ENCODE results near the gene RUNX2.
"Not testable (repeated sequence)": the region's sequence is repeated elsewhere in the genome, so short reads cannot be mapped to it uniquely, and the experiment has no call there.

RUNX2 gene

DNA sequence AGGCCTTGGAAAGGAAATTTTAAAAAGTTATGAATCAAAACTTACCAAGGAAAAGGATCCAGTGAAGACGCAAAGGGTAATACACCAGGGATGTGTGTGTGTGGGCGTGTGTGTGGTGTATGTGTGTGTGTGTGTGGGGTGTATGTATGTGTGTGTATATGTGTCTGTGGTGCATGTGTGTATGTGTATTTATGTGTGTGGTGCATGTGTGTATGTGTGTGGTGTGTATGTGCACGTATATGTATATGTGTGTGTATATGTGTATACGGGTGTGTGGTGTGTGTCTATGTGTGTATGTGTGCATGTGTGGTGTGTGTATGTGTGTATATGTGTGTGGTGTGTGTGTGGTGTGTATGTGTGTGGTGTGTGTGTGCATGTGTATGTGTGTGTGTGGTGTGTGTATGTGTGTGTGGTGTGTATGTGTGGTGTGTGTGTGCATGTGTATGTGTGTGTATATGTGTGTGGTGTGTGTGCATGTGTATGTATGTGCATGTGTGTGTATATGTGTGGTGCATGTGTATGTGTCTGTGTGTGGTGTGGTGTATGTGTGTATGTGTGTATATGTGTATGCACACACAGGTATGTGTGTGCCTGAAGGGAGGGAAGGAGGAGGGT lies 225.7 kb downstream of the RUNX2 start:
- Mint-ChIP-seq H3K27me3 (peaks cover 2% of the 10 kb centered on the region), H3K9me3 (no peaks in the 10 kb centered on the region), H3K36me3 (ENCODE audit: low read depth) (peaks cover 5% of the 10 kb centered on the region), H3K27ac (no peak overlapping the region), H3K4me1 (peaks cover 23% of the 10 kb centered on the region), H3K4me3 (no peak overlapping the region)
- DNase-seq (no peak), ATAC-seq (no peak)

DNA sequence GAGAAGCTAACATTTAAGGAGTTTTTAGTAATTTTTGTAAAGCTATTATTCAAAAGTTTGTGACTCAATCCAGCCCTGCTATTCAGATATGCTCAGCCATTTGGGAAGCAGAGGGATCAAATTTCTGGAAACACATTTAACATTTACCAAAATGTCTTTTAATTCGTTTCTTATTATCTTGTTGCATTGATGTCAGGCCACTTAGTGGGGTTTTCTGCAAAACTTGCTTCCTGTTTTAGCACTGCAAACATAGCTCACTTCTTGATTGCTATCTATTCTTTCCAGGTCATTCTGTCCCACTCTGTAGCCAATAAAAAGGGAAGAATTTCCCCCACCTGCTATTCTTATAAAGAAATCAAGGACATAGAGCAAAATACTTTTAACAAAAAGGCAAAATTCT lies 226.5 kb downstream of the RUNX2 start:
- Mint-ChIP-seq H3K9me3 (peaks cover 5% of the 10 kb centered on the region), H3K4me3 (no peak overlapping the region), H3K27ac (no peak overlapping the region), H3K36me3 (ENCODE audit: low read depth) (peaks cover 5% of the 10 kb centered on the region), H3K4me1 (peaks cover 30% of the 10 kb centered on the region), H3K27me3 (peaks cover 2% of the 10 kb centered on the region)
- DNase-seq (no peak), ATAC-seq (no peak)

DNA sequence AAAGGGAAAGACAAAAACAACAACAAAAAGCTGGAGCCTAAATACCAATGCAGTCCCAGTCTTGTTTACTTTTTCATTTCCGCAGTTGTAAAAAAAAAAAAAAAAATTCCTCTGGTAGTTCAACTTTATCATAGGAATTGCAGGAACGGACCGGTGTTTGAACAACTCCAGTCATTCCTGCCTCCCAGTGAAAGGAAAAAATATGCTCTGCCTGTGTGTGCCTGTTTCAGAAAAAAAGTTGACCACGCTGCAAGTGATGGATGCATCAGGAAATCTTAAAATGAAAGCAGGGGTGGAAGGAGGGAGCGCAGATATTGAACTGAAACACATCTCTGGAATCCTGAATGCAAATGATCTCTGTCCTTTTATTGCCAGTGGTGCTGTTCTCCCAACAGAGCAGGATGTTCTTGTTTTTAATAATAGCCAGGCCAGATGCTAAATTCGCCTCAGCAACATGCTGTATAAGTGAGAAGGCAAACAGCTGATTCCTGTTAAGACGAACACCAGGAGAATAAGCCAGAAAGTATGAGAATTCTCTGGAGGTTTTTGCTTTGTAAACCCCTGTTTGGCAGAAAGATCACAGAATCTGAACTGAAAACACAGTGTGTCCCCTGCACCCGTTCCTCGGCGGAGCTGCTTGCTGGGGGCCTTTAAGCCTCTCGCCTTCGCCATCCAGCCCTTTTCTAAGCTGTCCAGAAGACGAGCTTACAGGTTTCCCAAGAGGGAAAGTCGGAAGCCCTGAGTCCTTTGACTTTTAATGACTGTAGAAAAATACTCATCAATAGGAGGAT lies 228.0 kb downstream of the RUNX2 start:
- no peak for ATAC-seq
- Mint-ChIP-seq H3K4me1 (peaks cover 41% of the 10 kb centered on the region), H3K36me3 (ENCODE audit: low read depth) (peaks cover 2% of the 10 kb centered on the region), H3K4me3 (no peak overlapping the region), H3K27me3 (peaks cover 2% of the 10 kb centered on the region), H3K27ac (peak overlapping the region; percentile 9), H3K9me3 (peaks cover 8% of the 10 kb centered on the region)
- no peak for DNase-seq

DNA sequence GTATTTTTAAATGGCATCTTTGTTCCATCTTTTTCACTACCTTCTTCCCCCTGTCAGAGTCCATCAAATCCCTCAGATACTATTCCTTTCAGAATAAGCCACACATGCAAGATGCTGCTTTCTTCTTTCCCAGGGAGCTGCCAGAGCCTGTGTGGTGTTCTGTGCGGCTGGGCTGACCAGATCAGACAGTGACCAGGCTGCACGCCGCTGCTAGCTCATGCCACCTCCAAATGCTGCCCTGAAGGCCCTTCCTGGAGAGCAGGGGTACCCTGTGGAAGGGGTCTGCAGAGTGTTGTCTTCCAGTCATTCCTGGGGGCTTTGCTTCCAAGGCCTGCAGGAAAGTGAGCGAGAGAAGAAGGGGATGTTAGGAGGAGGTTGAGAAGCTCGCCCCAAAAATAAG lies 228.7 kb downstream of the RUNX2 start:
- peaks cover 44% of the 10 kb centered on the region for H3K4me1 Mint-ChIP-seq
- DNase-seq, result no peak

DNA sequence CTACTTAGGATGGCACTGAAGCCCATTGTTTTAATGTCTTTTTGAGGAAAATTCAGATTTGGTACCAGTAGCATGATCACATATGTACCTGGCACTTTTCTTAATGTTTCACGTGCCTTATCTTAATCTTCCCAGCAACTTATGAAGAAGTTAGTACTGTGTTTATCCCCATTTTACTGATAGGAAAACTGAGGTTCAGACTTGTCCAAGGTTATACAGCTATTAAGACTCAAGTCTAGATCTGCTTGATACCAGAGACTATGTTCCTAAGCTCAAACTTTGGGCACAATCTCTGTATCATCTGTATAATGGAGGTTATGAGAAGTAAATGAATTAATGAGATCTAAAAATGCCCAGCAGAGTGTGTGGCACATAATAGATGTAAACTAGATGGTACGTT lies 229.3 kb downstream of the RUNX2 start:
- peaks cover 8% of the 10 kb centered on the region for H3K9me3 Mint-ChIP-seq
- no peak for DNase-seq
- peaks cover 38% of the 10 kb centered on the region for H3K4me1 Mint-ChIP-seq
- no peak overlapping the region for H3K4me3 Mint-ChIP-seq
- H3K36me3 Mint-ChIP-seq (ENCODE audit: low read depth), result peaks cover 2% of the 10 kb centered on the region
- no peak for ATAC-seq
- no peak overlapping the region for H3K27ac Mint-ChIP-seq
- H3K27me3 Mint-ChIP-seq, result peaks cover 2% of the 10 kb centered on the region

More for the DNA sequence above, 228.7 kb downstream of the RUNX2 start:
- peaks cover 2% of the 10 kb centered on the region for H3K27me3 Mint-ChIP-seq
- no peak overlapping the region for H3K4me3 Mint-ChIP-seq
- ATAC-seq, result no peak
- peaks cover 2% of the 10 kb centered on the region for H3K36me3 Mint-ChIP-seq (ENCODE audit: low read depth)
- peaks cover 8% of the 10 kb centered on the region for H3K9me3 Mint-ChIP-seq
- no peak overlapping the region for H3K27ac Mint-ChIP-seq

DNA sequence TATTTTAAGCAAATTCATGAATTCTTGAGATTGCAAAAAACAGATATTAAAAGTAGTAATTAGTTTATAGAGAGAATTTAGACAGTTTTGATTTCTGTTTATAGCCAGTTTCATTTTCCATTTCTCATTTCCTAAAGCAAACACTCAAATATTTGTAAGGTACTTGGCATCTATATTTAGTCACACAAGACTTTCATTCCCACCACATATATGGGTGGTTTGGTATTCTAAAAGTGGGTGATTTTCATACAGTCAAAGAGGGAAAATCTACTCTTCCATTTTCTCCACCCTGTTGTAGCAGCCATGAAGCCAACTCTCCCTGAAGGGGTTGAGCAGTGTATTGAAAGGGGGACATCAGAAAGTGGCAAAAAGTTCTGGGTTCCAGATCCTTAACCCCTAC lies 230.7 kb downstream of the RUNX2 start:
- Mint-ChIP-seq H3K4me1 (peaks cover 31% of the 10 kb centered on the region), H3K9me3 (peaks cover 8% of the 10 kb centered on the region), H3K27me3 (peaks cover 2% of the 10 kb centered on the region), H3K27ac (peak overlapping the region; percentile 65), H3K4me3 (peak overlapping the region; percentile 43), H3K36me3 (ENCODE audit: low read depth) (peaks cover 2% of the 10 kb centered on the region)
- ATAC-seq (peak; percentile 91), DNase-seq (no peak)

DNA sequence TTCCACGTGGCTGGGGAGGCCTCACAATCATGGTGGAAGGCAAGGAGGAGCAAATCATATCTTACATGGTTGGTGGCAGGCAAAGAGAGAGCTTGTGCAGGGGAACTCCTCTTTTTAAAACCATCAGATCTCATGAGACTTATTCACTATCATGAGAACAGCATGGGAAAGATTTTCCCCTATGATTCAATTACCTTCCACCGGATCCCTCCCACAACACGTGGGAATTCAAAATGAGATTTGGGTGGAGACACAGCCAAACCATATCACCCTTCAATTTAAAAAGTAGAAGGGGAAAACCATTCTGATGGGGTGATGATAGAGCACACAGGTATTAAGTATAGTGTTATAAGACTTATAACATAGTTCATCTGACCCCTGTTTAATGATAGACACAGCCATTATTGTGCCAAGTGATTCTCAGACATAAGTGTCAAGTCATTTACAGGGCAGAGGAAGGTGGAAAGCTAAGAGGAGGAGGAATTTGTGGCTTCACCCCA lies 232.2 kb downstream of the RUNX2 start:
- not testable (repeated sequence) for H3K36me3 Mint-ChIP-seq (ENCODE audit: low read depth); ATAC-seq; H3K9me3 Mint-ChIP-seq; H3K27me3 Mint-ChIP-seq; DNase-seq
- H3K4me3 Mint-ChIP-seq, result peak overlapping the region; percentile 53
- H3K27ac Mint-ChIP-seq, result peak overlapping the region; percentile 73
- peaks cover 28% of the 10 kb centered on the region for H3K4me1 Mint-ChIP-seq

DNA sequence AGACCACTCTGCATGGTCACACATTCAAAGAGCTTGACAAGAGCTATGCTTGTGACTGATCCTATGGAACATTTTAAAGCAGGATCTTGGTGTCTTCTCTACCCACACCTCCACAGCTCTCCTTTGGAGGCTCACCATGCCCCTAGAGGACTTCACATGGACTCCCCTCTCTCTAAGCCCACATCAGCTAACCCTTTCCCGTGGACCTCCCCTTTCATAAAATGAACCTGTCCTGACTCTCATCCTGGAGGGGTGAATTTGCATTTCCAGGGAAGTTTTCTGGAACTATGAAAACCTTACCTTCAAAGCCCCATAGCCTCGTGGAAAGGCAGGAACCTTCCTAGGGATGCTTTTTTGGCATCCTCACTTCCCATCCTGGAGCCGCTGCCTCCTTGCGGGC lies 234.0 kb downstream of the RUNX2 start:
- Mint-ChIP-seq H3K9me3 (peaks cover 8% of the 10 kb centered on the region), H3K4me1 (peaks cover 28% of the 10 kb centered on the region), H3K4me3 (no peak overlapping the region), H3K27ac (no peak overlapping the region), H3K36me3 (ENCODE audit: low read depth) (peaks cover 2% of the 10 kb centered on the region), H3K27me3 (peaks cover 1% of the 10 kb centered on the region)
- DNase-seq, result no peak
- no peak for ATAC-seq

DNA sequence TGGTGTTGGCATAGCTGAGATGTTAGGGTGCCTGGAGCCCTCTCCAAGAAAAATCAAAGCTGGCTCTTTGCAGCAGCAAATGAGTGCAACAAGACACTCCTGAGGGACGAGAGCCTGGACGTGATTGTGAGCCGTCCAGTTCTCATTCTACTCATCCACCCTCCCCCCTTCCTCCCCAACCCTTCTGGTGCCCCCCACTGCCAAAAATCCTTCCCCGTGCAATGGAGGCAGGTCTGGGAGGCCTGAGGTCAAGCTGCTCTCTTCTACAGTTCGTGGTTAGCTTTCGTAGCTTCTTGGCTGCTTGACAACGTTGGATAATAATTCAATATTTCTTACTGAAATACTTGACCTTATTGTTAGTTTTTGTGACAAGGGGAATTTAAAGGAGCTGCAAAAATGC lies 234.9 kb downstream of the RUNX2 start:
- no peak overlapping the region for H3K4me3 Mint-ChIP-seq
- no peak overlapping the region for H3K27ac Mint-ChIP-seq
- peaks cover 8% of the 10 kb centered on the region for H3K9me3 Mint-ChIP-seq
- ATAC-seq, result no peak
- no peaks in the 10 kb centered on the region for H3K27me3 Mint-ChIP-seq
- peaks cover 28% of the 10 kb centered on the region for H3K4me1 Mint-ChIP-seq
- no peak for DNase-seq
- H3K36me3 Mint-ChIP-seq (ENCODE audit: low read depth), result peaks cover 2% of the 10 kb centered on the region

DNA sequence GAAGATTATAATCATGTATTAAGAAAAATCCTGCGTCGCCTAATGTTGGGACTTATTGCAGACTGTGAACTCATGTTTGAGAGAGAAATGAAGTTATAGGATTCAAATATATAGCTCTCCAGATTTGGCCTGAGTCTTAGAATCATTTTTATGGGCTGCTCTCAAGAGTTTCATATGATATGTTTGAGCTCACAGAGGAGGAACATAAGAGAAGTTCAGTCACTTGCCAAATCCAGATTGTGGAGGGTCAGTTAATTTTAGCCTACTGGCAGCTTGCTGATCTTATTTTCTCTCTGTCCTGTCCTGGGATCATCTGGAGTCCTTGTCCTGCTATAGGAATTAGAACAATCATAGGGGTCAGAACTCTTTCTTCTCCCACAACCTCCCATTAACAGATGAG lies 235.7 kb downstream of the RUNX2 start:
- no peak for ATAC-seq
- H3K27me3 Mint-ChIP-seq, result no peaks in the 10 kb centered on the region
- DNase-seq, result no peak

DNA sequence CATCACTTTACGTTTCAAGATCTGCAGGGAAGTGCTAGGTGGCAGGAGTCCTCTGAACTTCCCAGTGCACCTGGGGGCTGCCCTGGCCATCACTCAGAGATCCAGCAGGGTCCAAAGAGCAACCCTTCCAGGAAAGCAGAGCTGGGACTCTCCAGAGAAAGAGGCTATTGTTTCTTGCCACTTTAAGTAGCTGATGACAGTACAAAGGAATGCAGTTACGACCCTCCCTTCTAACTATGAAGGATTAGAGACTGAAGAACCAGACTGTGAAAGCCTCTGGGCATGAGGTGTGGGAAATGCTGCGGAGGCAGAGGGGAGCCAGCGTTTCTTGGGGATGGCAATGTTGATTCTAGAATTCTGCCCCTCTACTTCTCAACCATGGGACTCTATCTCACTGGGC lies 238.8 kb downstream of the RUNX2 start:
- H3K27me3 Mint-ChIP-seq, result no peaks in the 10 kb centered on the region
- H3K36me3 Mint-ChIP-seq (ENCODE audit: low read depth), result no peaks in the 10 kb centered on the region
- no peak for ATAC-seq
- H3K9me3 Mint-ChIP-seq, result no peaks in the 10 kb centered on the region
- H3K4me3 Mint-ChIP-seq, result no peak overlapping the region
- no peak for DNase-seq
- no peak overlapping the region for H3K27ac Mint-ChIP-seq
- peaks cover 19% of the 10 kb centered on the region for H3K4me1 Mint-ChIP-seq

More for the DNA sequence above, 235.7 kb downstream of the RUNX2 start:
- H3K4me1 Mint-ChIP-seq, result peaks cover 25% of the 10 kb centered on the region
- H3K9me3 Mint-ChIP-seq, result peaks cover 8% of the 10 kb centered on the region
- H3K4me3 Mint-ChIP-seq, result no peak overlapping the region
- H3K27ac Mint-ChIP-seq, result no peak overlapping the region
- peaks cover 2% of the 10 kb centered on the region for H3K36me3 Mint-ChIP-seq (ENCODE audit: low read depth)

DNA sequence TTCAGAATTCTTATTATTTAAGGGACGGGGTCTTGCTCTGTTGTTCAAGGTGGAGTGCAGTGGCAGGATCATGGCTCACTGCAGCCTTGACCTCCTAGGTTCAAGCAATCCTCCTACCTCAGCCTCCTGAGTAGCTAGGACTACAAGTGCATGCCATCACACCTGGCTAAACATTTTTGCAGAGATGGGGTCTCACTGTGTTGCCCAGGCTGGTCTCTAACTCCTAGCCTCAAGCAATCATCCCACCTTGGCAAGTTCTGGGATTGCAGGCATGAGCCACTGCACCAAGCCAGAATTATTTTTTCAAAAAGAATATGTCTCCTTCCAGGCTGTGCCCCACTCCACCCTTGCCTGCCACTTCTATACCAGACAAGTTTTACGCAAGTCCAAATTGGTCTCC lies 239.7 kb downstream of the RUNX2 start:
- Mint-ChIP-seq H3K27me3 (no peaks in the 10 kb centered on the region), H3K27ac (no peak overlapping the region), H3K4me3 (no peak overlapping the region), H3K9me3 (no peaks in the 10 kb centered on the region), H3K36me3 (ENCODE audit: low read depth) (peaks cover under 1% of the 10 kb centered on the region), H3K4me1 (peaks cover 25% of the 10 kb centered on the region)
- DNase-seq (no peak), ATAC-seq (no peak)

DNA sequence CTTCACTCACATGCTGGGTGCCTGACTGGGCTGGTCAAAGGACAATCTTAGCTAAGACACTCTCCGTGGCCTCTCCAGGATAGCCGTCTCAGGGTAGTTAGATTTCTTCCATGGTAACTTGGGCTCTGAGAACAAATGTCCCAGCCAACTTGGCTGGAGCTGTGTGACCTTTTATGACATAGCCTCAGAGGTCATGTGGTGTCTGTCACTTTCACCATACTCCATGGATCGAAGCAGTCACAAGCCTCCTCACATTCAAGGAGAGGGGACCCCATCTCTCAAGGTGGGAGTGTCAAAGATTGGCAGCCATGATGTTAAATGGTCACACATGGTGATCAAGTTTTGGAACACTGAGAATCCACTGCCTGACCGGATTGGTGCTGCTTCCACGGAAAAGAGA lies 240.5 kb downstream of the RUNX2 start:
- no peaks in the 10 kb centered on the region for H3K27me3 Mint-ChIP-seq
- H3K4me3 Mint-ChIP-seq, result no peak overlapping the region
- peaks cover 32% of the 10 kb centered on the region for H3K4me1 Mint-ChIP-seq
- no peaks in the 10 kb centered on the region for H3K9me3 Mint-ChIP-seq
- ATAC-seq, result no peak
- peaks cover 2% of the 10 kb centered on the region for H3K36me3 Mint-ChIP-seq (ENCODE audit: low read depth)
- DNase-seq, result no peak
- peak overlapping the region; percentile 9 for H3K27ac Mint-ChIP-seq

DNA sequence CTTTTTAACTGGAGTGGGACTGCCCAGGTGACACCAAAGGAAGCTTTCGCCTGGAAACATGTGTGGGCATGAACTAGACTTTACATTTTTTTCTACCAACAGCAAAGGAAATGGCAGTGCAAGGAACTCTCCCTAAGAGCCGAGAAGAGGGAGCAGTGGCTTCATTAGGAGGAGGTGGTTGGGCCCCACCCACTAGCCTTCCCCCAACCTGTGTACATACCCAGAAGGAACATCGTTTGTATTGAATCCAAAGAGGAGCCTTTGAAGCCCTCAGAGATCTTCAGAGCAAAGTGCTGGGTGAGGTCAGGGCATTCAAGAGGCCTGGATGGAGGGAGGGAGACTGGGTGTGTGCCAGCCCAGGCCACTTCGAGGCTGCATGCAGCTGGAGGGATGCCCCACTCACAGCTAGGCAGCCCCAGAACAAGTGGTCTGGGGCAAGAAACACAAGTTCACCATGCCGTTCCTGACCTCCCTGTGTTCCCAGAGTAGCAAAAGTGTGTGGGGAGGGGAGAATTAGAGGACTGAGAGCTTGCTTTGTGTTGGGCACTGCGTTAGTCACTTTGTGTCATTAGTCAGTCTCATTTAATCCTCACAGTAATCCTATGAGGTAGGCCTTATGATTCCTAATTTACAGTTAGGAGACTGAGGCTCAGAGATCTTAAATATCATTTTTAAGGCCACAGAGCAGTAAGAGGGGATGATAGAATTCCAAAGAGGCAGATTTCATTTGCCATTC lies 241.2 kb downstream of the RUNX2 start:
- Mint-ChIP-seq H3K27me3 (no peaks in the 10 kb centered on the region), H3K27ac (peak overlapping the region; percentile 9), H3K36me3 (ENCODE audit: low read depth) (peaks cover 2% of the 10 kb centered on the region), H3K4me3 (no peak overlapping the region), H3K4me1 (peaks cover 32% of the 10 kb centered on the region), H3K9me3 (no peaks in the 10 kb centered on the region)
- DNase-seq (no peak), ATAC-seq (no peak)

DNA sequence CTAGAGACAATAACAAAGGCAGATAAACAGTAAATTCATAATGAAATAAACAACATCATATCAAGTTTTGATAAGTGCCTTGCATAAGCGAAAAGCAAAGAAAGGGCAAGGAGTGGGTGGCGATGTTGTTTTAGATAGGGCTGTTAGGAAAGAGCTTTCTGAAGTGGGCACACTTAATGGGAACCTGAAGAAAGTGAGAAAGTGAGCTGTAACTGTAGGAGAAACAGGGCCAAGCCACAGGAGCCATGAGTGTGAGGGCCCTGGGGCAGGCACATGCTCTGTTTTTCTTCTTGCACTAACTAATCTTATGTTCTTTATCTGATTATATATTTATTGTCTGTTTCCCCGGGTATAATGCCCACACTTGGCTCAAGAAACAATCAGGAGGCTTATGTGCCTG lies 243.0 kb downstream of the RUNX2 start:
- Mint-ChIP-seq H3K27me3 (no peaks in the 10 kb centered on the region), H3K4me1 (peaks cover 32% of the 10 kb centered on the region), H3K36me3 (ENCODE audit: low read depth) (peaks cover 2% of the 10 kb centered on the region), H3K4me3 (no peak overlapping the region), H3K9me3 (no peaks in the 10 kb centered on the region), H3K27ac (peak overlapping the region; percentile 21)
- ATAC-seq, result peak; percentile 77
- DNase-seq, result no peak

Measured in activated naive CD8-positive, alpha-beta T cell treated with anti-CD3 and anti-CD28 coated beads, Interleukin-2, amount 50 U/mL, for 24 hours (primary cell).